Amniotic epithelial cell (primary cell): Measurements from ENCODE around the gene EXOC7.
"Not testable (repeated sequence)": the region's sequence is repeated elsewhere in the genome, so short reads cannot be mapped to it uniquely, and the experiment has no call there.

Experiments
- DNase-seq: peaks from one replicate; pipeline ENCODE4 v3.0.0-alpha.2; 2010; ENCODE audit warnings: low read depth

Gene EXOC7

DNA sequence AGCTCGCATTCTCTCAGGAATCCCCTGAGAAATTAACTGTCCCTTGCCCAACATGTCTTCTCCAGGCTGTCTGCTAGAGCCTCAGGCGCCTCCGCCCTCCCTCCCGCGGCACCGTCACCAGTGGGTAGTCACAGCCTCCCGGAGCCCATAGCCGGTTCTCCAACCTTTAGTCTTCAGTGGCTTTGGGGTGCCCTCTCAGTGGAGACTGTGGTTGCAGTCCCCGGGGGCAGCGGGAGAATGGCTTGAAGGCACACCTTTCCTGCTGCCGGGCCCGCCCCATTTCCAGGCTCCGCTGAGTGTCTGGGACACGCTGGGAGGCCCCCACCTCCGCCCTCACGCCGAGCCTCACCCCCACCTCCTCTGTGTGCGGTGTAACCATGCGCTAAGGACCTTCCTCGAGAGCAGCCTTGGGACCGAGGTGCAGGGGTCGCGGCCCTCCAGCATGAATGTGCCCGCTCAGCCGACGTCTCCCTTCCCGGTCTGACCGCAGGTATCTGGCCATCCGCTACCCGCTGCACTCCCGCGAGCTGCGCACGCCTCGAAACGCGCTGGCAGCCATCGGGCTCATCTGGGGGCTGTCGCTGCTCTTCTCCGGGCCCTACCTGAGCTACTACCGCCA, 27.3 kb downstream of the EXOC7 start:
- DNase-seq: no peak

DNA sequence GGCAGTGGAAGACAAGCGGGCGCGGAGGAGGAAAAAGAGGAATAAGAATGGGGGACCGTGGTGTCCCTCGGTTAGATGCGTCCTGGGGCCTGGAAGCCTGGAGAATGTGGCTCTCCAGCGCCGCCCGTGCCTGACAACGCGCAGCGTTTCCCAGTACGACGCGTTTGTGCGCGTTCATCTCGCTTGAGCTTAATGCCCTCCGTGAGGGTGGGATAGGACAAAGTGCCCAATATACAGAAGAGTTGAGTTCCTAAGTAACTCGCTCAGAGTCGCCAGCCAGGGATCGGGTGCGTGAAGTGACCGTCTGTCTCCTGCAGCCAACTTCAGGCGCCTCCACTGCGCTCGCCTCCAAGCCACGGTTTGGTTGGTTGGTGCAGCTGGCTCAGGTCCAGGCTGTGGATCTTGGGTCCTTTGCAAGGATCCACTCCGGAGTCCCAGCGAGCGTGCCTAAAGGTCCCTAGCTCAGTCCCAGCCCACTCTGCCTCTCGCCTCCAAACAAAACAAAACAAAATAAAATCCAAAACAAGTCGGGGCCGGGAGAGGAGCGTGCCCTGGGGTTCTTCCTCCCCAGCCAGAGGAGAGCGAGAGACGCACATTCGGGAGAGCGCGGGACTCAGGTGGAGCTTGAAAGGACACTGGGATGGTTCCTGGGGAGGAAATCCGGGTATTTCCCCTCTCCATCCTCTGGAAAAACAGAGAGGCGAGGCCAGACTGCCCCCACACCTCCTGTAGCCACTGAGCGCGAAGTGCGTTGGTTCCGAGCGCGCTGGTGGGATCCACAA, 28.0 kb downstream of the EXOC7 start:
- no peak for DNase-seq

DNA sequence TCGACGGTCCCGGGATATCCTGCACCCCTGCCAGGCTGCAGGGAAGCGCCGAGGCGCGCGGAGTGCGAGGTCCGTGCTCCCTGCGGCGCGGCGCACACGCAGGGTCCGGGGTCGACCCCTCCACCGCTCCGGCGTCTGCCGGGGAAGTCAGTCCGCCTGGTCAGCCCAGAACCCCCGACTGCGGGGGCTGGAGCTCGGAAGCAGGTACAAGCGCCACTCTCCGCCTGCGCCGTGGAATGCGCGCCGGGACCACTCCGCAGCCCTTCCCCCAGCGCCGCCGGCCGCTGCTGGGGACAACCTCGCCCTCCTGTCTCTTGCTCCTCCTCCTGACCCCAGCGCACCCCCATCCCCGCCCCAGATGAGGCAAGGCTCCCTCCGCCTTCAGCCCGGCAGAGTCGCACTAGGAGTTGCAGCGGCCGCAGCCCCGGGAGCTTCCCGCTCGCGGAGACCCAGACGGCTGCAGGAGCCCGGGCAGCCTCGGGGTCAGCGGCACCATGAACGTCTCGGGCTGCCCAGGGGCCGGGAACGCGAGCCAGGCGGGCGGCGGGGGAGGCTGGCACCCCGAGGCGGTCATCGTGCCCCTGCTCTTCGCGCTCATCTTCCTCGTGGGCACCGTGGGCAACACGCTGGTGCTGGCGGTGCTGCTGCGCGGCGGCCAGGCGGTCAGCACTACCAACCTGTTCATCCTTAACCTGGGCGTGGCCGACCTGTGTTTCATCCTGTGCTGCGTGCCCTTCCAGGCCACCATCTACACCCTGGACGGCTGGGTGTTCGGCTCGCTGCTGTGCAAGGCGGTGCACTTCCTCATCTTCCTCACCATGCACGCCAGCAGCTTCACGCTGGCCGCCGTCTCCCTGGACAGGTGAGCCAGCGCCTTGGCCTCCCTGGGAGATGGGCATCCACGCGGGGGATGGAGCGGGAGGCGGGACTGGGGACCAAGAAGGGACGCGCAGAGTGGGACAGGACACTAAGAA, 28.9 kb downstream of the EXOC7 start, which contains the start of gene GALR2:
TSS of gene GALR2 (plus strand) at position 392 of the 974 bp plus-strand sequence. CDS start at position 495, 103 bp downstream.
- no peak for DNase-seq

DNA sequence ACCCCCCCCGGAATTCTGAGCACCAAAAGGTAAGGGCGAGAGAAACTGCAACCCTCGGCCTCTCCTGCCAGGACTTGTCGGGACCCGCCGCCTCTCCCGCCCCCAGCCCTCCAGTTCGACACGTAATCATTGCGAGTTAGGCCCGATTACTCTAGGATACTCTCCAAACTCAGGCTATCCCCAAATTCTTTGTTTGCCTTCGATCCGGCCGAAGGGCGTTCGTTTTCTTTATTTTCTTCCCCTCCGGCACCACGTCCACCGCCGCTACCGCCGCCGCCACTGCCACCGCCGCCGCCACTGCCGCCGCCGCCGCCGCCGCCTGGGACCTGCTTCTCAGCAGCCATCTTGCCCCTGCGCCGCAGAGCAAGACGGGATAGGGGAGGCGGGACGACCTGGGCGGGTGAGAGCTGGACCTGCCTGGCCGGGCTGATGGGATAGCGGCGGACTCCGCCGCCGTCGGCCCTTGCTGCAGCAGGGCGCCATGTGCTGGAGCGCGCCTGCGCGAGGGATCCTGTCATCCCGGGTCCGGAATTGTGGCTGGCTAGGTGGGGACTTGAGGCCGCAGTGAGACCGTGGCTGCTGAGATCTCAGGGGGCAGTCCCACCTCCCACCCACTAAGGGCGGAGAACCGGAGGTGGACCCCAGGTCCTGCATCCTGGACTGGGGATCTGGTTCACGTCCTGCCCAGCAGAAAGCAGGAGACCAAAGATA, 31.3 kb downstream of the EXOC7 start, which contains the start of gene SRP68:
TSS of gene SRP68 (minus strand) at position 370 of the 711 bp plus-strand sequence. CDS start at position 344, 26 bp downstream.
- DNase-seq: peak; percentile 89

GRCh38 chr17:76071531-76072147, 31.9 kb downstream of the EXOC7 start:
- DNase-seq: no peak

GRCh38 chr17:76065775-76066174, 37.8 kb downstream of the EXOC7 start:
- no peak for DNase-seq

GRCh38 chr17:76063875-76064546, 39.6 kb downstream of the EXOC7 start:
- no peak for DNase-seq

GRCh38 chr17:76058264-76058663, 45.3 kb downstream of the EXOC7 start:
- DNase-seq: not testable (repeated sequence)

DNA sequence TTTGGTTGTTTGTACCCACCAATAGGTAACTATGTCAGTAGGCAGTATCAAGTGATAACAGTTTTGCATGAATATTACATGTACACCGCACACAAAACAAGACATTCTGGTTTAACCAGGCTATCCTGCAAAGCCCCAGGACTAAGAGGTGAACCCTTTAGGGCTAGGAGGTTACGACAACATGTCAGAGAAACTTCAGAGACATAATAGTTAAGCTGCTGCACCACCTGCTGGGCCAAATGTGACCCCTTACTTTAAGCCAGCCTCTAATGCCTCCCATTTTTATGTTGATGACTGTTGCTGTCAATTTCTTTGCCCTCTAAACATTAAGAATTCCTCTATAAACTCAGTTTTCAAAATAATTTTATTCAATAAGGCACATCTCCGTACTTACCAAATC, 46.7 kb downstream of the EXOC7 start:
- DNase-seq: no peak

DNA sequence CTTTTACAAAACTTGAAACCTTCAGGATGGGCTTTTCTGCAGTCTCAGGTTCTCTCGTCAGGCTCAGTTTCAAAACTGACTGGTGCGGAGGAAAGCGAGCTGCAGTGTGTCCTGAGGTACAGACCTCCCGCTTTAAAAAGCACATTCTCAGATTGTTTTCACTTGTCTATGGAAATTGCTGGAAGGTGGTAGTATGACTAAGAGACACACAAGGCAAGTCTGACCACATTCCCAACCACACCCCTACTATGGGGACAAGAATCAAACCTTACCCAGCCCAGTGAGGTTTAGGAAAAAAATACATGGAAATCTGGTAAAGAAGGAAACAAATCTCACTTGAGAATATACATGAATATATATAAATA, 49.5 kb downstream of the EXOC7 start:
- peak; percentile 58 for DNase-seq

GRCh38 chr17:76053246-76054111, 50.1 kb downstream of the EXOC7 start:
- DNase-seq: peak; percentile 85

- DNase-seq: no peak
Observed at GRCh38 chr17:76051561-76051960, 52.0 kb downstream of the EXOC7 start.

- DNase-seq: no peak
Observed at GRCh38 chr17:76050538-76051467, 52.8 kb downstream of the EXOC7 start.

GRCh38 chr17:76049836-76050537, 53.6 kb downstream of the EXOC7 start:
- no peak for DNase-seq

DNA sequence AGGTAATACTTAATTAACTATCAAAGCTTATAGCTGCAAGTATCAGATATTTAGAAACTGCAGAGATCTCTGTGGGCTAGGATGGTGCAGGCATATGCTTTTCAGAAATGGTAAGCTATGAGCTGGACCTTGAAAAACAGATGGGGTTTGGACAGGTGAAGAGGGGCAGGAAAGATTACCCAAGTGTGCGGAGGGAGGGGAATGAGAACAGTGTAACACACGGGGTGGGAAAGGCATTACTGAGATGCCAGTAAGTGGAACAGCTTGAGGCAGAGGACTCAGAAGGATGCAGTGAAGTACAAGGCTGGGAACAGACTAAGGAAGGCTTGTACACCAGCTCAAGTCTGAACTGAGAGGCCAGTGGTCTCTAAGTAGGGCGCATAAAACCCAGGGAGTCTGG, 54.3 kb downstream of the EXOC7 start:
- DNase-seq: no peak

GRCh38 chr17:76048711-76049110, 54.9 kb downstream of the EXOC7 start:
- peak; percentile 74 for DNase-seq

- DNase-seq: no peak
Observed at GRCh38 chr17:76048025-76048605, 55.5 kb downstream of the EXOC7 start.
